Measurements from ENCODE around the gene CCDC152.
"Not testable (repeated sequence)": the region's sequence is repeated elsewhere in the genome, so short reads cannot be mapped to it uniquely, and the experiment has no call there.

CCDC152 gene

GRCh38 chr5:42756606-42757601, at the start of gene CCDC152:
Gene CCDC152 (plus strand): TSS chr5:42756818. CDS start chr5:42759122, 2,304 bp downstream.
- DNase-seq: no peak

GRCh38 chr5:42715785-42716184, 40.8 kb upstream of the CCDC152 start:
- DNase-seq: no peak

- DNase-seq: no peak
Observed at GRCh38 chr5:42718591-42718990, 38.0 kb upstream of the CCDC152 start.

- DNase-seq: no peak
Observed at GRCh38 chr5:42719034-42719433, 37.6 kb upstream of the CCDC152 start.

GRCh38 chr5:42720251-42720650, 36.4 kb upstream of the CCDC152 start:
- DNase-seq: no peak

GRCh38 chr5:42721484-42721883, 35.1 kb upstream of the CCDC152 start:
- no peak for DNase-seq

- not testable (repeated sequence) for DNase-seq
Observed at GRCh38 chr5:42734531-42735058, 22.0 kb upstream of the CCDC152 start.

- no peak for DNase-seq
Observed at GRCh38 chr5:42740920-42741319, 15.7 kb upstream of the CCDC152 start.

GRCh38 chr5:42745426-42745825, 11.2 kb upstream of the CCDC152 start:
- no peak for DNase-seq

GRCh38 chr5:42745856-42746255, 10.8 kb upstream of the CCDC152 start:
- DNase-seq: peak; percentile 84

- no peak for DNase-seq
Observed at GRCh38 chr5:42749020-42749419, 7.6 kb upstream of the CCDC152 start.

- DNase-seq: no peak
Observed at GRCh38 chr5:42750507-42750906, 6.1 kb upstream of the CCDC152 start.

GRCh38 chr5:42751044-42751443, 5.6 kb upstream of the CCDC152 start:
- DNase-seq: no peak

GRCh38 chr5:42753099-42753498, 3.5 kb upstream of the CCDC152 start:
- no peak for DNase-seq

GRCh38 chr5:42759456-42759855, 2.8 kb downstream of the CCDC152 start:
- DNase-seq: no peak

GRCh38 chr5:42760426-42760825, 3.8 kb downstream of the CCDC152 start:
- no peak for DNase-seq

- no peak for DNase-seq
Observed at GRCh38 chr5:42761791-42762190, 5.2 kb downstream of the CCDC152 start.

GRCh38 chr5:42767491-42768105, 11.0 kb downstream of the CCDC152 start:
- DNase-seq: no peak

GRCh38 chr5:42768106-42768504, 11.5 kb downstream of the CCDC152 start:
- DNase-seq: no peak

- no peak for DNase-seq
Observed at GRCh38 chr5:42770003-42770402, 13.4 kb downstream of the CCDC152 start.

- no peak for DNase-seq
Observed at GRCh38 chr5:42772265-42772993, 15.8 kb downstream of the CCDC152 start.

GRCh38 chr5:42779083-42779482, 22.5 kb downstream of the CCDC152 start:
- DNase-seq: no peak

- no peak for DNase-seq
Observed at GRCh38 chr5:42781584-42781983, 25.0 kb downstream of the CCDC152 start.

All from NCI-H524 treated with DMSO at 0.1 percent for 48 hours (cell line).